K562 (cell line): Measurements from ENCODE around the gene GNG7. TPM values are rescaled to one million over a fixed set of nuclear protein-coding genes. Genes with fewer than 3 reads are reported as not detected.

ENCODE experiments used
- ATAC-seq: fragments of 200-7000 bp; cut with Tn5 transposase; 3 replicates; pipeline ENCODE4 v1.9.1; 2020; ENCODE audit warnings: moderate library complexity
- BruUV-seq: library from RNA; stranded (reverse); fragments of 400-500 nt; replicated peaks from 2 replicates; lab custom pipeline; 2021; lab: Mats Ljungman, UMichigan
- CTCF ChIA-PET: fragments of 300-600 bp; formaldehyde crosslinking; extraction: SDS; loops from one replicate; lab custom pipeline; 2021; ENCODE audit warnings: low intra/inter-chr PET ratio; lab: Yijun Ruan, JAX
- POLR2A ChIA-PET: fragments of 300-600, 350-650 bp; sonication (Branson Sonifier 250); formaldehyde crosslinking; extraction: SDS; loops from one replicate; lab custom pipeline; 2021; ENCODE audit warnings: antibody characterized with exemption, inconsistent platforms; lab: Yijun Ruan, JAX
- DNase-seq, 4 experiments: peaks; one replicate each; pipeline versions ENCODE4 v3.0.0 to v3.0.0-alpha.2; 2011 to 2018; ENCODE audit warnings: low spot score in 3 of 4, mixed read lengths in 3 of 4; ENCODE audit errors: extremely low read depth in 1 of 4
- FAIRE-seq: peaks from 2 replicates; lab custom pipeline; 2011; peaks lifted over from hg19 to GRCh38; lab: Jason Lieb, UNC
- H2AFZ ChIP-seq: 2 replicates; pipeline ENCODE4 v1.6.0; 2011; ENCODE audit warnings: low read depth, low read length, control low read depth, inconsistent platforms
- H3K27ac ChIP-seq: fragments of 200-600 bp; 3 replicates; pipeline ENCODE4 v1.8.0; 2011; ENCODE audit warnings: low read depth, mild to moderate bottlenecking, control low read depth, inconsistent platforms, low read length, moderate library complexity, mixed read lengths; ENCODE audit errors: extremely low read depth
- H3K27me3 ChIP-seq, 2 experiments: fragments of 300-600 bp in 1 of 2; 2 replicates in 1 of 2; 3 replicates in 1 of 2; pipeline versions ENCODE4 v1.6.0 to v1.8.0; 2011; ENCODE audit warnings: inconsistent platforms in 2 of 2, low read length in 2 of 2, mild to moderate bottlenecking in 1 of 2, mixed read lengths in 1 of 2, moderate library complexity in 1 of 2; ENCODE audit not compliant: control insufficient read depth in 2 of 2, insufficient read depth in 2 of 2
- H3K36me3 ChIP-seq: fragments of 300-600 bp; 3 replicates; pipeline ENCODE4 v1.8.0; 2011; ENCODE audit warnings: mild to moderate bottlenecking, low read length, inconsistent platforms; ENCODE audit not compliant: control insufficient read depth, insufficient read depth
- H3K4me1 ChIP-seq, 2 experiments: fragments of 200-600 bp in 1 of 2; replicated peaks in 1 of 2; 2 replicates in 1 of 2; 3 replicates in 1 of 2; pipeline versions ENCODE4 v1.5.1 to v1.8.0; 2011; ENCODE audit warnings: inconsistent platforms in 2 of 2, low read length in 2 of 2, mild to moderate bottlenecking in 1 of 2, mixed read lengths in 1 of 2, moderate library complexity in 1 of 2; ENCODE audit not compliant: control insufficient read depth in 2 of 2, insufficient read depth in 2 of 2
- H3K4me2 ChIP-seq: 2 replicates; pipeline ENCODE4 v1.6.1; 2011; ENCODE audit warnings: low read length, control low read depth, inconsistent platforms, mixed read lengths; ENCODE audit not compliant: insufficient read depth
- H3K4me3 ChIP-seq: fragments of 200-600 bp; sonication (generic), shearing (Covaris generic); 2 replicates; pipeline ENCODE4 v1.5.1; 2016; ENCODE audit warnings: control low read depth, inconsistent platforms
- H3K79me2 ChIP-seq: fragments of 200-600 bp; 3 replicates; pipeline ENCODE4 v1.8.0; 2011; ENCODE audit warnings: low read length, inconsistent platforms; ENCODE audit not compliant: control insufficient read depth, insufficient read depth
- H3K9ac ChIP-seq, 2 experiments: 2 replicates each; pipeline versions ENCODE4 v1.6.0 to v1.6.1; 2011; ENCODE audit warnings: low read depth in 2 of 2, low read length in 2 of 2, control low read depth in 1 of 2, inconsistent platforms in 1 of 2, mild to moderate bottlenecking in 1 of 2, mixed read lengths in 1 of 2; ENCODE audit not compliant: insufficient read depth in 1 of 2
- H3K9me1 ChIP-seq: one replicate; pipeline ENCODE4 v1.6.0; 2011; ENCODE audit warnings: inconsistent platforms, mild to moderate bottlenecking, low read length, moderate library complexity; ENCODE audit not compliant: control insufficient read depth, insufficient read depth
- H3K9me3 ChIP-seq: replicated peaks from 2 replicates; pipeline ENCODE4 v1.5.1; 2011; ENCODE audit warnings: low read depth, low read length, inconsistent platforms; ENCODE audit not compliant: control insufficient read depth, insufficient read depth
- H4K20me1 ChIP-seq: replicated peaks from 2 replicates; pipeline ENCODE4 v1.6.1; 2011; ENCODE audit warnings: low read length, inconsistent platforms, mixed read lengths; ENCODE audit not compliant: control insufficient read depth, insufficient read depth
- BRCA1 ChIP-seq, 2 experiments: fragments of 450-650 bp in 1 of 2; sonication (generic) in 1 of 2; formaldehyde crosslinking in 1 of 2; IDR thresholded peaks; 2 replicates each; pipeline versions ENCODE4 v1.5.0 to v1.6.1; 2017 to 2020; ENCODE audit warnings: mild to moderate bottlenecking in 1 of 2, missing genetic modification reagents in 1 of 2
- NR1H2 ChIP-seq: sonication (generic); formaldehyde crosslinking; IDR thresholded peaks from 2 replicates; pipeline ENCODE4 v1.4.0; 2020; ENCODE audit warnings: mild to moderate bottlenecking, missing genetic modification reagents
- SNRNP70 ChIP-seq: fragments of 200-400 bp; formaldehyde crosslinking; optimal IDR thresholded peaks from 2 replicates; pipeline ENCODE3; 2017; ENCODE audit warnings: low read depth, low read length
- ZKSCAN1 ChIP-seq: fragments of 150-350 bp; IDR thresholded peaks from 2 replicates; pipeline ENCODE4 v1.6.1; 2016; ENCODE audit warnings: low read depth, low read length
- WGBS: fragments of 100-300 bp; shearing (Covaris generic); methylation state at CpG from one replicate; pipeline ENCODE4 v1.1.6; 2016; ENCODE audit warnings: low coverage, mixed read lengths; ENCODE audit not compliant: insufficient coverage; ENCODE audit errors: missing lambda C conversion rate; 5-methylcytosine and 5-hydroxymethylcytosine counted together
- in situ Hi-C: fragments of 300-500 bp; cut with MboI; formaldehyde crosslinking; loops from 4 replicates; pipeline ENCODE4 v1.15.0; 2018; ENCODE audit warnings: inconsistent platforms, mixed read lengths
- intact Hi-C: fragments of 100-400 bp; cut with micrococcal nuclease; formaldehyde crosslinking; loops from 2 replicates; pipeline ENCODE4 v1.14.2; 2022
- polyA plus RNA-seq, 8 experiments: library from polyadenylated mRNA; depleted of rRNA in 4 of 8; stranded (reverse) in 5 of 8; unstranded in 3 of 8; fragments of >200 nt; fragmentation: Nextera tagmentation in 2 of 8; fragmentation: Illumina TruSeq in 1 of 8; extraction: Ambion mirVana in 2 of 8; extraction: Trizol in 1 of 8; gene quantifications; 2 replicates each; pipeline versions ENCODE4 v1.2.1 to v1.2.3, GENCODE V29; 2011 to 2014; ENCODE audit warnings: inconsistent platforms in 1 of 8, missing spikeins in 1 of 8
- total RNA-seq, 7 experiments: library from RNA; depleted of rRNA in 6 of 7; stranded (reverse); fragments of >200 nt in 6 of 7; fragmentation: Illumina TruSeq in 2 of 7; extraction: Trizol in 2 of 7; gene quantifications; 2 replicates each; pipeline versions ENCODE4 v1.2.1 to v1.2.3, GENCODE V29; 2011 to 2021; ENCODE audit warnings: low replicate concordance in 1 of 7

The GNG7 gene
- total and polyA plus RNA-seq, 9 of the 15 experiments (the other 6 are each of a cell fraction or from before 2014, with no cell fraction given): 0.01 to 0.20 (median 0.06) TPM; not detected in 1

DNA sequence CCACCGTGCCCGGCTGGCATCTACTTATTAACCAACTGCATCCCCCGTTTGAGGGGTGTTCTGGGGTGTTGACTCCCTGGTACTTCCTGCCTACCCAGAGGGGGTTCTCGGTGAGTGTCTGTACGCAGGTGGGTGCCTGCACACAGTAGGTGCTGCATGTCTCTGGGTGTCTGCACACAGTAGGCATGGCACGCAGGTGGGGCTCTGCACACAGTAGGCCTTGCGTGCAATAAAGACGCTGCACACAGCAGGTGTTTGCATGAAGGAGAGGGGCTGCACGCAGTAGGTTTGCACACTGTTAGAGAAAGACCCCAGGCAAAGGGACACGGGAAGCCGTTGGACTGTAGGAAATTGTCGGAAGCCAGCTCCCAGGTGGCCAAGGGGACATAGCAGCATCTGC is 215.4 kb downstream of the GNG7 start:
- DNase-seq (no peak), ATAC-seq (no peak), FAIRE-seq (no peak)
- Histone ChIP-seq H3K4me2 (no peak overlapping the region), H4K20me1 (no peaks in the 10 kb centered on the region), H3K4me1 (peaks cover 0 to 12% of the 10 kb centered on the region in 2 experiments; a peak in 1 of 5 replicates), H3K9ac (no peak overlapping the region), H3K36me3 (no peaks in the 10 kb centered on the region), H3K27ac (no peak overlapping the region), H3K27me3 (peaks cover 7 to 51% of the 10 kb centered on the region in 2 experiments; a peak in 4 of 5 replicates), H3K79me2 (no peaks in the 10 kb centered on the region), H2AFZ (no peak overlapping the region), H3K9me3 (no peaks in the 10 kb centered on the region), H3K4me3 (no peak overlapping the region), H3K9me1 (no peaks in the 10 kb centered on the region)
- 27% methylated on average over 12 of the region's 12 CpGs for WGBS
- TF ChIP-seq SNRNP70 (no peak), BRCA1 (IDR thresholded peaks at IDR 0.05) (no peak), BRCA1 (CRISPR knock-in tag; IDR thresholded peaks at IDR 0.05) (no peak), ZKSCAN1 (peak; percentile 99)
- intact Hi-C loops (no loop called here), in situ Hi-C loops (no loop called here)
- no TSS peak for BruUV-seq
- ChIA-PET CTCF (no interaction called here), POLR2A (interaction anchor here (0.6 to 1.3 kb wide), 2 partner anchors 9 to 11 kb away, joined by 3 to 5 read pairs; partner anchors contain the start of gene GADD45B)

DNA sequence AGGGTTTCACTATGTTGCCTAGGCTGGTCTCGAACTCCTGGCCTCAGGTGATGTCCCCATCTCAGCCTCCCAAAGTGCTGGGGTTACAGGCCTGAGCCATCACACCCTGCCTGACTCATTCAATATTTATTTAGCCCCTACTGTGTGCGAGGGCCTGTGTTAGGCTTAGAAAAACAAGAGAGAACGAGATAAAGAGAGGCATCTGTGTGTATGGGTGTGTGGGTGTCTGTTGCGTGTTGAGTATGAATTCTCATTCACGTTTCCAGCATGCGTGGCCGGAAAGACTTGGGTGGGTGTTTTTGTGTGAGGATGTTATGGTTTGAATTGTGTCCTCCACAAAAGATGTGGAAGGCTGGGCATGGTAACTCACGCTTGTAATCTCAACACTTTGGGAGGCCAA is 217.1 kb downstream of the GNG7 start:
- ChIA-PET POLR2A (interaction anchor here (1.7 kb wide), 1 partner anchor 9 kb away, joined by 15 read pairs; the partner anchor contains the start of gene GADD45B), CTCF (no interaction called here)
- no peak overlapping the region for H3K4me3 ChIP-seq
- FAIRE-seq (no peak), DNase-seq (no peak), ATAC-seq (no peak)
- no peaks in the 10 kb centered on the region for H3K9me1 ChIP-seq
- 0 out of 2 replicates have a peak, but pooled peaks cover 5% of the 10 kb centered on the region for H4K20me1 ChIP-seq
- no TSS peak for BruUV-seq
- H3K36me3 ChIP-seq: no peaks in the 10 kb centered on the region
- H3K4me2 ChIP-seq: no peak overlapping the region
- in situ Hi-C loops (no loop called here), intact Hi-C loops (no loop called here)
- no peak for TF ChIP-seq NR1H2 (CRISPR knock-in tag)
- peak; percentile 51; the same call in 1 of the 2 replicates for TF ChIP-seq ZKSCAN1
- 8% methylated on average over 8 of the region's 8 CpGs for WGBS
- no peaks in the 10 kb centered on the region for H3K79me2 ChIP-seq
- no peaks in the 10 kb centered on the region for H3K9me3 ChIP-seq
- H3K9ac ChIP-seq: no peak overlapping the region
- H3K27ac ChIP-seq: no peak overlapping the region
- peaks cover 8 to 49% of the 10 kb centered on the region in 2 experiments; a peak in 4 of 5 replicates for H3K27me3 ChIP-seq
- H2AFZ ChIP-seq: no peak overlapping the region
- peaks cover 0 to 9% of the 10 kb centered on the region in 2 experiments; a peak in 2 of 5 replicates for H3K4me1 ChIP-seq
